IPS DF 19.7 (cell line): ENCODE measurements around the gene EGFL7.

Experiments
- DNase-seq: peaks from one replicate; pipeline ENCODE4 v3.0.0-alpha.2; 2013; ENCODE audit warnings: low read depth, low spot score

Gene EGFL7

GRCh38 chr9:136714893-136715274 lies 52.2 kb downstream of the EGFL7 start:
- no peak for DNase-seq

GRCh38 chr9:136717399-136717798 lies 54.7 kb downstream of the EGFL7 start:
- no peak for DNase-seq

GRCh38 chr9:136718345-136719194 lies 55.9 kb downstream of the EGFL7 start:
- DNase-seq = no peak

DNA sequence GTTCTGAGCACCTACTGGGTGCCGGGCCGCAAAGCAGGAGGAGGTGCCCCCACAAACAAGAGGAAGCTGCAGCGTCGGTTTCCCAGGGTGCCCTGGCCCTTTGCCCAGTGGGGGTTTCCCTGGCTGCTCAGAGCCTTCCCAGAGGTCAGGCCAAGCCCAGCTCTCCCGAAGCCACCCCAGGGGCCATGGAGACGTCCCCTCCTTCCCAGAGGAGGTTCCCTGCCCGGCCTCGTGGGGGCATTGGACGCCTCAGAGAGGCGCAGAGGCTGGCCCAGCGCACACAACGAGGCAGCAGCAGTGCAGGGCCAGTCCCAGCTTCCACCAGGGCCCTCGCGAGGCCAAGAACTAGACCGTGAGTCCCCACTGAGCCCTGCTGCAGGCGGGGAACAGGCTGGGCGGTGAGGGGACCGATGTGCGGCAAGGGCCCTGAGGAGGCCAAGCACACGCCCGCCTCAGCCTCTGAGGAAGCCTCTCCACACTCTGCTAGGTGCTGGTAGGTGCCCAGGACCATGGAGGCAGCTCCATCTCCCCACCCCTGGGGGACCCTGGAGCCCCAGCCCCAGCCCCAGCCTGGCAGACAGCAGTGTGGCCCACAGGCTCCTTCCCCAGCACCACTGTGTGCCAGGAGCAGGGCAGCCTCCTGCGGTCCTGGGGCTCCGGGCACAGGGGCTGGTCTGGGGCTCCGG lies 56.6 kb downstream of the EGFL7 start:
- DNase-seq = no peak

DNA sequence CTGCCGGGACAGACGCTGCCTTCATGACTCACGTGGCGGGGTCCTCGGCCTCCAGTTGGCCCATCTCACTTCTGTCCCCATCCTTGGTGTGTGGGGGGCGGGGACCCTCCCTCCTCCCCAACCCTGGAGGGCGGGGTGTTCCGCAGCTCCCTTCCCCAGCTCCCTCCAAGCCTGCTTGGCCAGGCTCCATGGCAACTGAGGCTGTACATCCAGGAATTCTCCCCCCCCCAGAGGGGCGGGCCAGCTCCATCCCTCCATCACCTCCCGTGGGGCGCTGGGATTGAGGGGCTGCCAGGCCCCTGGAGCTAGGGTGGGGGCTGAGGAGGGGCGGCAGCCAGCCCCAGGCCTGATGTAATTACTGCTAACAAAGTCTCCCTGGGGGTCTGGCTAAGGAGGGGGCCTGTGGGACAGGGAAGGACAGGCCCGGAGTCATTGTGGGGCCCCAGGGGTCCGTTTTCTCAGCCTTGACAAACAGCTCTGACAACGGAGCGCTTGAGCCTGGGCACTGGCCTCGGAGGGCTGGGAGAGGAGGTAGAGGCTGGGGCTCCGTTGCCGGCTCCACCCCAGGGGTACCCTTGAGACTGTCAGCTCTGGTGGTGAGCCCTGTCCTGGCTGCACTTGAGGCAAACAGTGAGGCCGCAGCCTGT lies 57.7 kb downstream of the EGFL7 start:
- no peak for DNase-seq

- DNase-seq = no peak
Measured at GRCh38 chr9:136720898-136721338, 58.2 kb downstream of the EGFL7 start.

DNA sequence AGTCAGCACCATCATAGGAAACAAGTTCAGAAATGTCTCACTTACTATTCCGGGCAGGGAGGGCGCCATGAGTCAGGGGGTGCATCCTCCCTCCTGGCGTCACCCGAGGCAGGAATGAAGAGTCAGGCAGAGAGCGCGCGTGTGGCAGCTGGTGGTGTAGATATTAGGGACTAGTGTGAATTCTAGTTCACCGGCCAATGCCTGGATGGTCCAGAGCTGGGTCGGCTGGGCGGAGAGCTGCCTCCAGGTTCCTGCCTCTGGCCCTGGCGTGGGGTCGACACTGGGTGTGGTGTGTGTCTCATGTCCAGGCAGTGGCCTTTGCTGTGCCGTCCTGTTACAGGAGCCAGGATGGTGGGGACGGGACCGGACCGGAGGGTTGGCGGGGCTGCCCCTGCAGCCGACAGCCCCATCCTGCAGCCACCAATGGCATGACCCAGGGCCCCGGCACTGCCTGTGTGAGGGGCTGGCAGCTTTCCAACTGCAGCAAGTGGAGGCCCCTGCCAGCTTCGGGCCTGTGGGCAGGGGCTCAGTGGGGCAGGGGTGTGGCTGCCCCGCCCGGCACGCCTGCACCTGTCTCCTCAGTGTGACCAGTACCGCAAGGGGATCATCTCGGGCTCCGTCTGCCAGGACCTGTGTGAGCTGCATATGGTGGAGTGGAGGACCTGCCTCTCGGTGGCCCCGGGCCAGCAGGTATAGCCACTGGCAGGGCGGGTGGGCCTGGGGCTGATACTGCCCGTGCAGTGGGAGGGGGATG lies 58.8 kb downstream of the EGFL7 start:
- no peak for DNase-seq
